Heart left ventricle (tissue), 13 donors: ENCODE data around the gene S100B.

Experiments
- CTCF ChIP-seq, 12 donors: fragments of 200-600 bp; sonication (generic) in 4 of 12; IDR thresholded peaks; one replicate each; pipeline versions ENCODE4 v1.5.0 to v1.8.0; 2018 to 2022; ENCODE audit warnings: antibody characterized with exemption in 12 of 12, mild to moderate bottlenecking in 5 of 12
- POLR2A ChIP-seq, 2 donors: fragments of 450-650 bp; IDR thresholded peaks; one replicate each; pipeline ENCODE4 v1.6.1; 2017; ENCODE audit warnings: antibody characterized with exemption in 2 of 2, mild to moderate bottlenecking in 2 of 2, moderate library complexity in 2 of 2
- donor health status: ischemic (EF 13 %, LVEDD 7.1; RV severe dilation, severe dysfunction).
- donor health status: DM: no; HTN: yes; CAD: no.
- donor health status: DM: no; HTN: no; CAD: no.
- donor health status: ischemic (EF 25% LVEDD 6.9; RV normal size, moderate dysfunction).
- donor health status: ischemic (EF 25% LVEDD 5.7; RV mildly dilated, moderate dysfunction).
- donor health status: ischemic (EF 35%, LVEDD 5.7; RV mildly dilated, moderate dysfunction).
- donor health status: nonischemic (EF 11% LVEDD 7.7; RV severe dilation, severe dysfunction).
- donor health status: DM: yes; HTN: yes; CAD: no.
- donor health status: PGD.
- donor health status: ischemic (EF 29% LVEDD 5.4; RV normal size, mild dysfunction).
- donor health status: nonischemic (EF 23%, LVEDD 6.1; RV moderate dilation, normal function).

- TF ChIP-seq CTCF (IDR thresholded peaks at IDR 0.05), result no peak
- TF ChIP-seq POLR2A (IDR thresholded peaks at IDR 0.05), result peak in 1 of 2 donors; percentile 93
These were observed 30.7 kb upstream of the S100B start, which contains the start of gene PRMT2 for GRCh38 chr21:46635324-46636180.
